NK-92 treated with Interleukin-12 subunit alpha and Interleukin-12 subunit beta, amount 100 ng/mL, for 24 hours (cell line): ENCODE data around the gene DOCK2.
"Not testable (repeated sequence)": the region's sequence is repeated elsewhere in the genome, so short reads cannot be mapped to it uniquely, and the experiment has no call there.

Experiments used
- DNase-seq: peaks from one replicate; lab custom pipeline; 2025; lab: John Stamatoyannopoulos, UW

DOCK2 gene

GRCh38 chr5:169789417-169789940, 152.4 kb downstream of the DOCK2 start:
- no peak for DNase-seq

GRCh38 chr5:169791251-169791650, 154.2 kb downstream of the DOCK2 start:
- DNase-seq = no peak

- no peak for DNase-seq
Measured at GRCh38 chr5:169795338-169795737, 158.3 kb downstream of the DOCK2 start.

- no peak for DNase-seq
Measured at GRCh38 chr5:169796731-169797130, 159.7 kb downstream of the DOCK2 start.

GRCh38 chr5:169797577-169797976, 160.5 kb downstream of the DOCK2 start:
- no peak for DNase-seq

GRCh38 chr5:169798438-169798837, 161.4 kb downstream of the DOCK2 start:
- DNase-seq = no peak

GRCh38 chr5:169798906-169799660, 162.0 kb downstream of the DOCK2 start:
- no peak for DNase-seq

GRCh38 chr5:169801324-169801777, 164.3 kb downstream of the DOCK2 start:
- DNase-seq = no peak

- DNase-seq = no peak
Measured at GRCh38 chr5:169801781-169802180, 164.7 kb downstream of the DOCK2 start.

GRCh38 chr5:169803077-169803981, 166.3 kb downstream of the DOCK2 start:
- no peak for DNase-seq

GRCh38 chr5:169804861-169805260, 167.8 kb downstream of the DOCK2 start:
- DNase-seq = no peak

GRCh38 chr5:169805527-169805934, 168.5 kb downstream of the DOCK2 start:
- no peak for DNase-seq

GRCh38 chr5:169805937-169806700, 169.0 kb downstream of the DOCK2 start:
- no peak for DNase-seq

- DNase-seq = no peak
Measured at GRCh38 chr5:169808118-169808581, 171.1 kb downstream of the DOCK2 start.

- not testable (repeated sequence) for DNase-seq
Measured at GRCh38 chr5:169808880-169809279, 171.8 kb downstream of the DOCK2 start.

GRCh38 chr5:169809281-169809680, 172.2 kb downstream of the DOCK2 start:
- no peak for DNase-seq

- DNase-seq = no peak
Measured at GRCh38 chr5:169810524-169810923, 173.4 kb downstream of the DOCK2 start.

GRCh38 chr5:169811023-169811422, 173.9 kb downstream of the DOCK2 start:
- no peak for DNase-seq

GRCh38 chr5:169811680-169812079, 174.6 kb downstream of the DOCK2 start:
- no peak for DNase-seq

GRCh38 chr5:169812786-169813185, 175.7 kb downstream of the DOCK2 start:
- DNase-seq = no peak

GRCh38 chr5:169814045-169814444, 177.0 kb downstream of the DOCK2 start:
- no peak for DNase-seq

GRCh38 chr5:169814522-169814921, 177.4 kb downstream of the DOCK2 start:
- DNase-seq = no peak
